Peyer's patch (tissue), 4 donors: ENCODE data around the gene SUPT4H1. TPM values are rescaled to one million over a fixed set of nuclear protein-coding genes. Genes with fewer than 3 reads are reported as not detected.

Experiments used
- DNase-seq, 3 donors: peaks; one replicate each; pipeline ENCODE4 v3.0.0-alpha.2; 2017 to 2019
- H3K27ac ChIP-seq, 4 donors: fragments of 200-600 bp; sonication (generic); one replicate each; pipeline ENCODE4 v1.5.1; 2016 to 2019
- H3K27me3 ChIP-seq, 2 donors: fragments of 200-600 bp; sonication (generic); one replicate each; pipeline ENCODE4 v1.5.1; 2019
- H3K36me3 ChIP-seq, 3 donors: fragments of 200-600 bp; sonication (generic); one replicate each; pipeline ENCODE4 v1.5.1; 2016 to 2019
- H3K4me1 ChIP-seq, 4 donors: fragments of 200-600 bp; sonication (generic); one replicate each; pipeline ENCODE4 v1.5.1; 2016 to 2019
- H3K4me3 ChIP-seq, 4 donors: fragments of 200-600 bp; sonication (generic); 1 replicate in 3 of 4; 2 replicates in 1 of 4; pipeline ENCODE4 v1.5.1; 2016 to 2019; ENCODE audit warnings: mild to moderate bottlenecking in 1 of 4
- H3K9me3 ChIP-seq, 4 donors: fragments of 200-600 bp; sonication (generic); one replicate each; pipeline ENCODE4 v1.5.1; 2016 to 2019; ENCODE audit warnings: mild to moderate bottlenecking in 1 of 4
- POLR2A ChIP-seq, 2 donors: fragments of 450-650 bp; IDR thresholded peaks; one replicate each; pipeline ENCODE4 v1.5.1; 2017; ENCODE audit warnings: antibody characterized with exemption in 2 of 2, mild to moderate bottlenecking in 2 of 2, moderate library complexity in 2 of 2
- total RNA-seq, 4 donors: library from RNA; depleted of rRNA; stranded (reverse); fragments of >200 nt; gene quantifications; one replicate each; pipeline ENCODE4 v1.1.0, GENCODE V29; 2016
- TF ChIP-seq, protein P1 (sequence below), 6 experiments: fragments of 450-650 bp in 4 of 6; fragments of 200-600 bp in 2 of 6; sonication (generic) in 1 of 6; IDR thresholded peaks; one replicate each; pipeline ENCODE4 v1.5.1; 2017 to 2019; ENCODE audit warnings: antibody characterized with exemption in 6 of 6, mild to moderate bottlenecking in 3 of 6, moderate library complexity in 1 of 6

Gene SUPT4H1
- total RNA-seq, 4 donors from 2014 or later = 31.9 to 56.1 (median 47.9) TPM

DNA sequence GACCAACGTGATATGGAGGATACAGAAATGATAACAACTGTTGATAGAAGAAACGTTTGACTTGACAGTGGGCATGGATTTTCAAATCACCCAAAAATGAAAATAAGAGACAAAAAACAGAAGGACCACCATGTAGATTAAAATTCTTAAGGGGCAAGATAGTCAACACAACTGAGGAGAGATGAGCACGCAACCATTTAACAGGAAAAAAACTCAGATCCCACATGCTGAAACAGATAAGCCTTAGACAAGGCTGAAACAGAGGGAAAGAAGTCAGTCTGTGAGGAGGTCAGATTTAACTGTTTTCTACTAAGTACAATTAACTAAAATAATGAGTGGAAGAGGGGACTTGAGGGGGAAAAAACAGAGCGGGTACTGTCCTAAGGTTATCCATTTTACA lies 44.2 kb upstream of the SUPT4H1 start:
- H3K4me3 ChIP-seq = no peak overlapping the region
- peaks cover 0 to 40% (median 0%) of the 10 kb centered on the region in 4 donors for H3K4me1 ChIP-seq

DNA sequence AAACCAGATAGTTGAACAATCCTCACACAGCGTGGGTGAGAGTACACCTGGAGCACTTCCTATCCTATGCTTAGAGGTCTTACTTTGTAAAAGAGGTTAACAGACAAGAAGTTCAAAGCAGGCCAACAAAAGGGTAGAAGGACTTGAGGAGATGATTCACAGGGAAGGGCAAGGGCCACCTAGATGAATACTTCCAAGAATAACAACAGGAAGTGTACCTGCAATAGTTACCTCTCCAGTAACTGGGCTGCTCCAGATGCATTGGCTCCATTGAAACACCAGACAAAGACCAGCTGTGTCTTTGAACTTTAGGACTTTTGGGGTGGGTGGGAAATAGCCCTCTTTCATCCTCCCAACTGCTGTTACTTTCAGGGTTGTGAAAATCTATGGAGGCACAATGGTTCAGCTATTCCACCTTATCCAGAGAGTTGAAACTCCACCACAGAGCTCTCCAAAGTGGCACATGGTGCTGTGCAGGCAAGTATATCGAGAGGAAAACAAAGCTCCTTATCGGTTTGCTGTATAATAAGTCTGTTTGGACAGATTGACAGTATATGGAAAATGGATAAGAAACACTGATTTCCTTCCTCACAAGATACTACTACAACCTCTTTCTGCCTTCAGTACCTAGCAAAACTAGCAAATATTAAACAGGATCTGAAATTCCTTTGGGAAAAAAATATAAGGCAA lies 42.7 kb upstream of the SUPT4H1 start:
- H3K27ac ChIP-seq = peak overlapping the region in 2 of 4 donors; percentile 60 to 78
- no peaks in the 10 kb centered on the region for H3K36me3 ChIP-seq
- peak in 1 of 3 donors; percentile 69 for DNase-seq
- H3K27me3 ChIP-seq = no peaks in the 10 kb centered on the region
- no peaks in the 10 kb centered on the region for H3K9me3 ChIP-seq
- no peak overlapping the region for H3K4me3 ChIP-seq
- no peak for TF ChIP-seq POLR2A (IDR thresholded peaks at IDR 0.05)
- TF ChIP-seq, protein P1, sequence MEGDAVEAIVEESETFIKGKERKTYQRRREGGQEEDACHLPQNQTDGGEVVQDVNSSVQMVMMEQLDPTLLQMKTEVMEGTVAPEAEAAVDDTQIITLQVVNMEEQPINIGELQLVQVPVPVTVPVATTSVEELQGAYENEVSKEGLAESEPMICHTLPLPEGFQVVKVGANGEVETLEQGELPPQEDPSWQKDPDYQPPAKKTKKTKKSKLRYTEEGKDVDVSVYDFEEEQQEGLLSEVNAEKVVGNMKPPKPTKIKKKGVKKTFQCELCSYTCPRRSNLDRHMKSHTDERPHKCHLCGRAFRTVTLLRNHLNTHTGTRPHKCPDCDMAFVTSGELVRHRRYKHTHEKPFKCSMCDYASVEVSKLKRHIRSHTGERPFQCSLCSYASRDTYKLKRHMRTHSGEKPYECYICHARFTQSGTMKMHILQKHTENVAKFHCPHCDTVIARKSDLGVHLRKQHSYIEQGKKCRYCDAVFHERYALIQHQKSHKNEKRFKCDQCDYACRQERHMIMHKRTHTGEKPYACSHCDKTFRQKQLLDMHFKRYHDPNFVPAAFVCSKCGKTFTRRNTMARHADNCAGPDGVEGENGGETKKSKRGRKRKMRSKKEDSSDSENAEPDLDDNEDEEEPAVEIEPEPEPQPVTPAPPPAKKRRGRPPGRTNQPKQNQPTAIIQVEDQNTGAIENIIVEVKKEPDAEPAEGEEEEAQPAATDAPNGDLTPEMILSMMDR (IDR thresholded peaks at IDR 0.05) = no peak
- H3K4me1 ChIP-seq = peaks cover 0 to 49% (median 0%) of the 10 kb centered on the region in 4 donors

More for the DNA sequence above, 44.2 kb upstream of the SUPT4H1 start:
- H3K27ac ChIP-seq = no peak overlapping the region
- DNase-seq = no peak
- no peak for TF ChIP-seq POLR2A (IDR thresholded peaks at IDR 0.05)
- no peaks in the 10 kb centered on the region for H3K36me3 ChIP-seq
- H3K27me3 ChIP-seq = no peaks in the 10 kb centered on the region
- no peaks in the 10 kb centered on the region for H3K9me3 ChIP-seq

DNA sequence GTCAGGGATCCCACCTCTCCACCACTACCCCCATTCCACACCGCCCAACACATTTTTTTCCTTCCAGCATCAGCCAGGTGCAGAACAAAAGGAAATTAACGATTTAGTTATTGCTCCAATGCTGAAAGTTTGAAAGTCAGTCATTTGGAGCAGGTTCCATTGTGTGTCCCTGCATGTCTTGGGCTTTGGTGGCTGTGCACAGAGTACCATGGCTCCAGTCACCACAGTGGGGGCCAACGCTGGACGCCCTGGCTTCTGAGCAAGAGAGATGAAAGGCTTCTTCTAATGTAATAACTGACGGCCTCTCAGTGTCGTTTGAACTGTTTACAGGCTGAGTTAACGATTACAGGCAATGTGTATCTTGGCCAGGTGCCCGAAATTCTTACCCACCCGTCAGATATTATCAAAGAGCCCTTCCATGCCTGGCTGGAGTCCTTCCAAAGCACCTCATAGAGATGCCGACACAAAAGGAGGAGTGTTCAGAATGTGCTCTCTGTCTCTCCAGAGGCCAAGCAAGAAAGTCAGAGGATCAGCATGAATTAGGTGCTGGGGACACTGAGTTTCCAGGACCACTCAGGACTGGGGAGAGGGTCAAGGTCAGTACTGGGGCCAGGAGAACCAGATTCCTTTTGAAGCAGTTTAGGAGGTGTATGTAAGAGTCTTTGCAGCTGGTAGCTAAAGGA lies 39.4 kb upstream of the SUPT4H1 start:
- Histone ChIP-seq H3K4me1 (peaks cover 0 to 49% (median 1%) of the 10 kb centered on the region in 4 donors), H3K27me3 (no peaks in the 10 kb centered on the region), H3K9me3 (no peaks in the 10 kb centered on the region), H3K36me3 (no peaks in the 10 kb centered on the region), H3K4me3 (no peak overlapping the region), H3K27ac (peak overlapping the region in 2 of 4 donors; percentile 37 to 48)
- TF ChIP-seq POLR2A (IDR thresholded peaks at IDR 0.05) = peak in 1 of 2 donors; percentile 55
- TF ChIP-seq, protein P1 (IDR thresholded peaks at IDR 0.05) = no peak
- DNase-seq = peak in 2 of 3 donors; percentile 80 to 92

DNA sequence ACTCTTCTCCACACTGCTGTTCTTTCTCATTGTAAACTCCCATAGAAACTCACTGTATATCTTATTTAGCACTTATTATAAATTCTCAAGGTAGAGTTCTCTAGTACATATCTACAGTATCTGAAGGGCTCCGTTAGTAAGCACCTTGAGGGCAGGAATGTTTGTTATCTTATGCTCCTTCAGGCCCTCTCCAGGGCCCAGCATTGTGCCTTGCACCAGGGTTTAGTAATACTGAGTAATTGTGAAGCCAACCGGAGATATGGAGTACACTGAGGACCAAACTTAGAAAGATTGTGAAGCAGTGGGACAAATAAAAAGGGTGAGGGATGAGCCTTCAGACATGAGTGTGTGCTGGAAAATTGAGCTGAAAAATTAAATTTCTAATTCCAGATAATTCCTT lies 38.9 kb upstream of the SUPT4H1 start:
- peaks cover 0 to 49% (median 1%) of the 10 kb centered on the region in 4 donors for H3K4me1 ChIP-seq
- no peaks in the 10 kb centered on the region for H3K27me3 ChIP-seq
- no peaks in the 10 kb centered on the region for H3K9me3 ChIP-seq
- DNase-seq = no peak
- H3K4me3 ChIP-seq = no peak overlapping the region
- H3K27ac ChIP-seq = peak overlapping the region in 2 of 4 donors; percentile 37 to 48
- no peaks in the 10 kb centered on the region for H3K36me3 ChIP-seq
- TF ChIP-seq, protein P1 (IDR thresholded peaks at IDR 0.05) = no peak
- no peak for TF ChIP-seq POLR2A (IDR thresholded peaks at IDR 0.05)

DNA sequence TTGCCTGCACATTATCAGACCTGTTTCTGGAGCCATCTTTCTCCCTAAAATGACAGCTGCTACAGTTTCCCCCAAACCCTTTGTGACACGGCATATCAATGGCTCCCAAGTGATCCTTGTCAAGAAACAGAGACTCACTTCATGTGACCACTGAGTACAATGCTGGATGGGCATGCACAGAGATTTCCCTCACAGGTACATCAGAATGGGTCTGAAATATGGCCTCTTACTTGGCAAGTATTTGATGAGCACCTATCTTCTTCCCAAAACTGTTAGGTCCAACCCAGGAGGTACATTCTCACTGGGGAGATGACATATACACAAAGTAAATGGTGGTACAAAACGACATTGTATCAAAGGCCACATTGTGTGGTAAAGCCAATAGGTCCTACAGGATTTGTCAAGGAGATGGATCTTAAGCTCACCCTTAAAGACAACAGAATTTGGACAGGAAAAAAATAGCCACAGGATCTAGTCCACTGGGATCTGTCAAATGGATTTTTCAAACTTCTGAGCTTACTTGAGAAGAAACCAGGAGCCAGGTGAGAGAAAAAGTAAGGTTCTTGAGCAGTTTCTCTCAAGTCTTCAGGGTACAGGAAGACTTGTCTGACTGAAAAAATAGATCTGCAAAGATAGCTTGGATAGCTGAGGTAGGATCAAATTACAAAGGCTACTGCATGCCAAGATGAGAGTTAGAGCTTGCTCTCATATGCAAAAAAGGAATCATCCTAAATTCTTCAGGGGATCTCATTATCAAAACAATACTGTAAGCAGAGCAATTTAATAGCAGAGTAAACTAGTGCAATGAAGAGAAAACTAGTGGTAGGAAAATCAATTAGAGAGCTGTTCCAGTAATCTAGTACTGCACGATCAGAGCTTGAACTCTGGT lies 36.5 kb upstream of the SUPT4H1 start:
- H3K4me3 ChIP-seq = no peak overlapping the region
- H3K27me3 ChIP-seq = no peaks in the 10 kb centered on the region
- peak overlapping the region in 3 of 4 donors; percentile 8 to 75 (median 37) for H3K27ac ChIP-seq
- DNase-seq = no peak
- no peak for TF ChIP-seq POLR2A (IDR thresholded peaks at IDR 0.05)
- peaks cover 0 to 42% (median 1%) of the 10 kb centered on the region in 4 donors for H3K4me1 ChIP-seq
- no peaks in the 10 kb centered on the region for H3K9me3 ChIP-seq
- H3K36me3 ChIP-seq = no peaks in the 10 kb centered on the region

DNA sequence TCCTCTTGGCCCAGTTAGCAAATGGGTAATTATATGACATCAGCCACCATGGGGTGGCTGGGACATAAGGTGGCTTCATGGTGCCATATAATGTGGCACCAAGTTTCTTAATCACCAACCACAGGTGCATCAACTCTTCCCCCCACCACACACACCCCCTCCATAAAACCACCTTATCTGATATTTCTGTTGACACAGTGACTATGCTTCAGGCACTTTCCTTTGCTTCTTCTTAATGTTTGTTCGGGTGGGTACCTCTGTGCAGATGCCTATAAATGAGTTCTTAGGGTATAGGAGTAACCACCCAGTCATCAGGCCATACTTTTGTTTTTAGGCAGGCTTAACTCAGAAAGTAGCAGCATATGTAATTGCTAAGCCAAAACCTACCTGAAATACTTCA lies 35.8 kb upstream of the SUPT4H1 start:
- H3K4me1 ChIP-seq = peaks cover 0 to 49% (median 1%) of the 10 kb centered on the region in 4 donors
- H3K4me3 ChIP-seq = no peak overlapping the region
- DNase-seq = peak in 2 of 3 donors; percentile 50 to 69
- no peaks in the 10 kb centered on the region for H3K9me3 ChIP-seq
- no peak for TF ChIP-seq POLR2A (IDR thresholded peaks at IDR 0.05)
- TF ChIP-seq, protein P1 (IDR thresholded peaks at IDR 0.05) = no peak
- H3K27me3 ChIP-seq = no peaks in the 10 kb centered on the region
- H3K36me3 ChIP-seq = no peaks in the 10 kb centered on the region
- peak overlapping the region in 3 of 4 donors; percentile 8 to 75 (median 37) for H3K27ac ChIP-seq
